Activated naive CD4-positive, alpha-beta T cell treated with anti-CD3 and anti-CD28 coated beads for 36 hours (primary cell): Measurements from ENCODE around the gene VCY. TPM values are rescaled to one million over a fixed set of nuclear protein-coding genes. Genes with fewer than 3 reads are reported as not detected.
"Not testable (repeated sequence)": the region's sequence is repeated elsewhere in the genome, so short reads cannot be mapped to it uniquely, and the experiment has no call there.

Source experiments
- CTCF ChIA-PET: fragments of 350-600 bp; sonication (Branson Sonifier 250); formaldehyde crosslinking; loops from one replicate; lab custom pipeline; 2021; ENCODE audit warnings: antibody characterized with exemption; lab: Charles Lee
- DNase-seq: peaks from one replicate; pipeline ENCODE4 v3.0.0-alpha.2; 2020
- H3K27ac Mint-ChIP-seq: one replicate; pipeline ENCODE4 v1.8.0; 2021; ENCODE audit warnings: mild to moderate bottlenecking, mixed read lengths
- H3K27me3 Mint-ChIP-seq: one replicate; pipeline ENCODE4 v1.8.0; 2021; ENCODE audit warnings: low read depth, mixed read lengths
- H3K36me3 Mint-ChIP-seq: one replicate; pipeline ENCODE4 v1.8.0; 2021; ENCODE audit warnings: low read depth, mixed read lengths
- H3K4me1 Mint-ChIP-seq: one replicate; pipeline ENCODE4 v1.8.0; 2021; ENCODE audit warnings: low read depth, mixed read lengths
- H3K4me3 Mint-ChIP-seq: one replicate; pipeline ENCODE4 v1.8.0; 2021; ENCODE audit warnings: mild to moderate bottlenecking, moderate library complexity, mixed read lengths
- H3K9me3 Mint-ChIP-seq: one replicate; pipeline ENCODE4 v1.8.0; 2021; ENCODE audit warnings: mixed read lengths
- intact Hi-C: fragments of 100-400 bp; cut with micrococcal nuclease; formaldehyde crosslinking; loops from one replicate; pipeline ENCODE4 v1.15.1; 2023
- total RNA-seq, 2 experiments: library from RNA; stranded (reverse); gene quantifications; one replicate each; pipeline ENCODE4 v1.2.3, GENCODE V29; 2021

VCY gene
- not detected for total RNA-seq

DNA sequence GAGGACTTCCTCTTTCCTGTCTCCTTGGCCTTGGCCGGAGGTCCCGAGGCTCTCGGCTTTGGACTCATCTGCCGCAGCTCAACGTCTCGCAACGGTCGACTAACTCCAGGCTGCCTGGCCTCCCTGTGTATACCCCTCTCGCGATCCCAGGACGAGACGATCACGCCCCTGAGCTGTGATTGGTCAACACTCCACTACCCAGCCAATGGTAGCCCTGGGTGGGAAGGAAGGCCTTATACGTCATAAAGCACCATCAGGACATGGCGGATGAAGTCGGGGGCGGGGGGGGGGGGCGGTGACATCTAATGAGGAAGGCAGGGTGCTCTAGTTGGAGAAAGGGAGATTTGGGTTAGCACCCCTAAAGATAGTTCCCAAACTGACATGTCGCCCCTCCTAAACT, at the start of gene VCY:
VCY (minus strand) TSS at position 101 of the 400 bp plus-strand sequence; CDS start at position 68, 33 bp downstream.
- H3K36me3 Mint-ChIP-seq, H3K27ac Mint-ChIP-seq, H3K4me3 Mint-ChIP-seq, H3K9me3 Mint-ChIP-seq, DNase-seq, H3K27me3 Mint-ChIP-seq, H3K4me1 Mint-ChIP-seq, intact Hi-C loops, CTCF ChIA-PET: not testable (repeated sequence)

- H3K27ac Mint-ChIP-seq, H3K4me3 Mint-ChIP-seq, H3K9me3 Mint-ChIP-seq, H3K4me1 Mint-ChIP-seq, intact Hi-C loops, CTCF ChIA-PET, H3K36me3 Mint-ChIP-seq, DNase-seq, H3K27me3 Mint-ChIP-seq: not testable (repeated sequence)
Measured at GRCh38 chrY:14030395-14030794, 44.1 kb upstream of the VCY start.

DNA sequence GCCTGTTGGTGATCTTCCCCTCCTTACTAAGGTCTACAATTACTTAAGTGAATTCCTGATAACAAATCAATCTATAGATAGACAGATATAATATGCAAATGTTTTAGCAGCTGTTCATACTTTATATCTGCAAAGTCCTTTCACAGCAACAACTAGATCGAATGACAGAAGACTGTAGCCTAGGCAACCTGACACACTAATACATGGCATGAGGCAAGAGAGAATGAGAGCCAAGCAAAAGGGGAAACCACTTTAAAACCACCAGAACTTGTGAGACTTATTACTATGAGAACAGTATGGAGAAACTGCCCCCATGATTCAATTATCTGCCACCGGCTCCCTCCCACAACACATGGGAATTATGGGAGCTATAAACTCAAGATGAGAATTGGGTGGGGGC, 25.6 kb upstream of the VCY start:
- DNase-seq, H3K4me1 Mint-ChIP-seq, H3K4me3 Mint-ChIP-seq, intact Hi-C loops, H3K27ac Mint-ChIP-seq, H3K36me3 Mint-ChIP-seq, H3K27me3 Mint-ChIP-seq, CTCF ChIA-PET, H3K9me3 Mint-ChIP-seq: not testable (repeated sequence)

DNA sequence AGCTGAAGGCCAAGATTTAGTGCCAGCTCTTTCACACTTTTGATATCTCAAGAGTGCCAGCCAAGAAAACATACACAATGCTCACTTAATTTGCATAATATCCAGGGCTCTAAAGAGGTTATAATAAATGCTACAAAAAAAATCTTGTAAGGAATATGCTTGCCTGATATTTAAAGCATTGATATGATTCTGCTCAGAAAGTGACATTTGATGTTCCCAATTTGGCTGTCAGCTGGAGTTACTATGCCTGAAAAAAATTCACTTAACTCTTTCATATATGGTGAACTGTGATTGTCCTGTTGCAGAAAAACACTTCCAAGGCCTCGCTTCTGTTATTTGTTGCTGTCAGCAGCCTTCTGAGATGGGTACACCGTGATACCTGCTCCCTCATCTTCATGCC, 43.9 kb downstream of the VCY start:
- DNase-seq, CTCF ChIA-PET: not testable (repeated sequence)

More for the DNA sequence above, 43.9 kb downstream of the VCY start:
- H3K36me3 Mint-ChIP-seq, H3K9me3 Mint-ChIP-seq, H3K4me3 Mint-ChIP-seq, intact Hi-C loops, H3K4me1 Mint-ChIP-seq, H3K27ac Mint-ChIP-seq, H3K27me3 Mint-ChIP-seq: not testable (repeated sequence)

Other genes starting within 250 kb of the VCY start
- gene VCY1B, start 69.8 kb upstream of the VCY start, total RNA-seq: not detected